Fibroblast of lung (primary cell): ENCODE data around the gene JPH3. TPM values are rescaled to one million over a fixed set of nuclear protein-coding genes. Genes with fewer than 3 reads are reported as not detected.

Experiments
- DNase-seq, 2 donors: peaks; one replicate each; pipeline versions ENCODE4 v3.0.0 to v3.0.0-alpha.2; 2010; ENCODE audit warnings: low read depth in 2 of 2
- H2AFZ ChIP-seq: 2 replicates; pipeline ENCODE4 v1.5.1; 2012; ENCODE audit warnings: low read length, control low read depth, inconsistent platforms
- H3K27ac ChIP-seq: 2 replicates; pipeline ENCODE4 v1.5.1; 2011; ENCODE audit warnings: low read length, control low read depth; ENCODE audit not compliant: insufficient read depth
- H3K27me3 ChIP-seq: 2 replicates; pipeline ENCODE4 v1.5.1; 2011; ENCODE audit warnings: mild to moderate bottlenecking, low read length; ENCODE audit not compliant: control insufficient read depth, insufficient read depth
- H3K36me3 ChIP-seq: 2 replicates; pipeline ENCODE4 v1.5.1; 2011; ENCODE audit warnings: low read length; ENCODE audit not compliant: control insufficient read depth, insufficient read depth
- H3K4me1 ChIP-seq: 2 replicates; pipeline ENCODE4 v1.5.1; 2011; ENCODE audit warnings: low read length; ENCODE audit not compliant: control insufficient read depth, insufficient read depth; ENCODE audit errors: extremely low read depth
- H3K4me2 ChIP-seq: 2 replicates; pipeline ENCODE4 v1.5.1; 2011; ENCODE audit warnings: low read length, control low read depth; ENCODE audit not compliant: insufficient read depth; ENCODE audit errors: extremely low read depth
- H3K4me3 ChIP-seq, 4 experiments: fragments of 200-600 bp in 1 of 4; sonication (generic) in 1 of 4; replicated peaks in 1 of 4; 2 replicates each; pipeline ENCODE4 v1.5.1; 2011 to 2016; ENCODE audit warnings: low read length in 4 of 4, low read depth in 3 of 4, mild to moderate bottlenecking in 3 of 4, control low read depth in 2 of 4, inconsistent platforms in 1 of 4, mixed read lengths in 1 of 4; ENCODE audit not compliant: insufficient read depth in 1 of 4; ENCODE audit errors: control extremely low read depth in 1 of 4
- H3K79me2 ChIP-seq: 2 replicates; pipeline ENCODE4 v1.5.1; 2012; ENCODE audit warnings: mild to moderate bottlenecking, low read length, inconsistent platforms; ENCODE audit not compliant: control insufficient read depth, insufficient read depth
- H3K9ac ChIP-seq: 2 replicates; pipeline ENCODE4 v1.5.1; 2011; ENCODE audit warnings: mild to moderate bottlenecking, low read length, control low read depth; ENCODE audit not compliant: insufficient read depth
- H3K9me3 ChIP-seq: 2 replicates; pipeline ENCODE4 v1.5.1; 2012; ENCODE audit warnings: low read depth, low read length; ENCODE audit not compliant: control insufficient read depth, insufficient read depth
- H4K20me1 ChIP-seq: 2 replicates; pipeline ENCODE4 v1.5.1; 2011; ENCODE audit warnings: low read length; ENCODE audit not compliant: control insufficient read depth, insufficient read depth; ENCODE audit errors: extremely low read depth
- EZH2 ChIP-seq: IDR thresholded peaks from 2 replicates; pipeline ENCODE4 v1.5.1; 2012; ENCODE audit warnings: low read length, control low read depth, mild to moderate bottlenecking; ENCODE audit errors: missing control alignments
- polyA plus RNA-seq, 2 donors: library from polyadenylated mRNA; depleted of rRNA in 1 of 2; stranded (reverse) in 1 of 2; unstranded in 1 of 2; fragments of >200 nt; gene quantifications; 2 replicates each; pipeline ENCODE4 v1.2.1, GENCODE V29; 2011 to 2012; ENCODE audit warnings: missing spikeins in 1 of 2
- total RNA-seq: library from RNA; depleted of rRNA; stranded (reverse); fragments of >200 nt; gene quantifications from 2 replicates; pipeline ENCODE4 v1.2.1, GENCODE V29; 2014
- TF ChIP-seq, protein P1 (sequence below), 2 donors: IDR thresholded peaks in 1 of 2; conservative IDR thresholded peaks in 1 of 2; 1 replicate in 1 of 2; 2 replicates in 1 of 2; pipeline ENCODE4 v1.5.1; 2011 to 2012; ENCODE audit warnings: low read length in 2 of 2, control low read depth in 1 of 2, inconsistent platforms in 1 of 2, low read depth in 1 of 2, mild to moderate bottlenecking in 1 of 2

Gene JPH3
- total and polyA plus RNA-seq, 2 donors (not counting 1 experiment from before 2014, with no cell fraction given): 0.01 TPM; not detected in 1

DNA sequence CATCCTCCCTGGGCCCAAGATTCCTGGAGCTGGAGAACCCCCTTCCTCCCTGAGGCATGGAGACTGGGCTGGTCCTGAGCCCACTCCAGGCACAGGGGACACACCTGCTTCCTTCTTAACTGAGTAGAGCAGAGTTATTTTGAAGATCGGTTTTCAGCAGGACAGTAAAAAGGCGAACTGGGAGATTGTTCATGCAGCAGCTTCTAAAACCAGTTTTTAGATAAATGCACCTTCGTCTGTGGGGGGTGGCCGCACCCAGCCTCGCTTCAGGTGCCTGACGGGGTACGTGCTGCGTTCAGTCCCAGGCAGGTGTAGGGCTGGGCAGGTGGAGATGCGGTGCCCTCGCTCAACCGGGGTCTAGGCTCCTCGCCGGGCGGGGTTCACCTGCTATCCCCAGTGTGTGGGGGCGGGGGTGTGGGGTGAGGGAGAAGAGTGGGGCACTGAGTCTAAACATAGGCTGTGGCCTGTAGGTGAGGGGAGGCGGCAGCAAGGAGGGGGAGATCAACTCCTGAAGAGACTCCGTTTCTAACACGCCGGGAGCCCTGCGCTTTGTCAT is 69.5 kb downstream of the JPH3 start:
- H3K4me2 ChIP-seq: no peak overlapping the region
- no peaks in the 10 kb centered on the region for H3K36me3 ChIP-seq
- H3K79me2 ChIP-seq: no peaks in the 10 kb centered on the region
- no peaks in the 10 kb centered on the region for H3K4me1 ChIP-seq
- H3K9me3 ChIP-seq: no peaks in the 10 kb centered on the region
- H4K20me1 ChIP-seq: no peaks in the 10 kb centered on the region
- no peak overlapping the region for H2AFZ ChIP-seq
- no peaks in the 10 kb centered on the region for H3K27me3 ChIP-seq
- no peak for DNase-seq
- TF ChIP-seq EZH2: no peak
- TF ChIP-seq, protein P1, sequence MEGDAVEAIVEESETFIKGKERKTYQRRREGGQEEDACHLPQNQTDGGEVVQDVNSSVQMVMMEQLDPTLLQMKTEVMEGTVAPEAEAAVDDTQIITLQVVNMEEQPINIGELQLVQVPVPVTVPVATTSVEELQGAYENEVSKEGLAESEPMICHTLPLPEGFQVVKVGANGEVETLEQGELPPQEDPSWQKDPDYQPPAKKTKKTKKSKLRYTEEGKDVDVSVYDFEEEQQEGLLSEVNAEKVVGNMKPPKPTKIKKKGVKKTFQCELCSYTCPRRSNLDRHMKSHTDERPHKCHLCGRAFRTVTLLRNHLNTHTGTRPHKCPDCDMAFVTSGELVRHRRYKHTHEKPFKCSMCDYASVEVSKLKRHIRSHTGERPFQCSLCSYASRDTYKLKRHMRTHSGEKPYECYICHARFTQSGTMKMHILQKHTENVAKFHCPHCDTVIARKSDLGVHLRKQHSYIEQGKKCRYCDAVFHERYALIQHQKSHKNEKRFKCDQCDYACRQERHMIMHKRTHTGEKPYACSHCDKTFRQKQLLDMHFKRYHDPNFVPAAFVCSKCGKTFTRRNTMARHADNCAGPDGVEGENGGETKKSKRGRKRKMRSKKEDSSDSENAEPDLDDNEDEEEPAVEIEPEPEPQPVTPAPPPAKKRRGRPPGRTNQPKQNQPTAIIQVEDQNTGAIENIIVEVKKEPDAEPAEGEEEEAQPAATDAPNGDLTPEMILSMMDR (conservative IDR thresholded peaks at IDR 0.05 in 1 of 2, IDR thresholded peaks at IDR 0.05 in 1 of 2; ENCODE audit: low read depth in 1 of 2, low read length in 2 of 2): no peak
- no peak overlapping the region for H3K4me3 ChIP-seq
- H3K27ac ChIP-seq: no peak overlapping the region
- no peak overlapping the region for H3K9ac ChIP-seq

DNA sequence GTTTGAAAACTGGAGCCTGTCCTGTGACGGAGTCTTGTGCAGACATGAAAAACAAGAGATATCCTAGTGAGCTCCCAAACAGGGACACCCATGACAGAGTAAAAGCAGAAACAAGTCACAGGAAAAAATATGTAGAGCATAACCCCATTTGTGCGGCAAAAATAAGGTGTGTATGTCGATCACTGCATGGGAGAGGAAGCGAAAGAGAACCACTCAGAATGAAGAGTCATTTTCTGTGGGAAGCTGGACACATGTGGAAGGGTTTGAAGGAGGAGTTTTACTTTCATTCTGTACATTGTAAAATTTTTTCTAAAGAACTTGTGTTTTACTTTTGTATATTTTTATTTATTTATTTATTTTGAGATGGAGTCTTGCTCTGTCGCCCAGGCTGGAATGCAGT is 72.1 kb downstream of the JPH3 start:
- Histone ChIP-seq H3K27me3 (no peaks in the 10 kb centered on the region), H2AFZ (no peak overlapping the region), H3K79me2 (no peaks in the 10 kb centered on the region), H3K36me3 (no peaks in the 10 kb centered on the region), H3K9me3 (no peaks in the 10 kb centered on the region), H3K4me1 (no peaks in the 10 kb centered on the region), H3K9ac (no peak overlapping the region), H3K4me2 (no peak overlapping the region), H4K20me1 (no peaks in the 10 kb centered on the region), H3K27ac (no peak overlapping the region), H3K4me3 (no peak overlapping the region)
- DNase-seq: no peak
- no peak for TF ChIP-seq EZH2
- TF ChIP-seq, protein P1 (conservative IDR thresholded peaks at IDR 0.05 in 1 of 2, IDR thresholded peaks at IDR 0.05 in 1 of 2; ENCODE audit: low read depth in 1 of 2, low read length in 2 of 2): no peak

DNA sequence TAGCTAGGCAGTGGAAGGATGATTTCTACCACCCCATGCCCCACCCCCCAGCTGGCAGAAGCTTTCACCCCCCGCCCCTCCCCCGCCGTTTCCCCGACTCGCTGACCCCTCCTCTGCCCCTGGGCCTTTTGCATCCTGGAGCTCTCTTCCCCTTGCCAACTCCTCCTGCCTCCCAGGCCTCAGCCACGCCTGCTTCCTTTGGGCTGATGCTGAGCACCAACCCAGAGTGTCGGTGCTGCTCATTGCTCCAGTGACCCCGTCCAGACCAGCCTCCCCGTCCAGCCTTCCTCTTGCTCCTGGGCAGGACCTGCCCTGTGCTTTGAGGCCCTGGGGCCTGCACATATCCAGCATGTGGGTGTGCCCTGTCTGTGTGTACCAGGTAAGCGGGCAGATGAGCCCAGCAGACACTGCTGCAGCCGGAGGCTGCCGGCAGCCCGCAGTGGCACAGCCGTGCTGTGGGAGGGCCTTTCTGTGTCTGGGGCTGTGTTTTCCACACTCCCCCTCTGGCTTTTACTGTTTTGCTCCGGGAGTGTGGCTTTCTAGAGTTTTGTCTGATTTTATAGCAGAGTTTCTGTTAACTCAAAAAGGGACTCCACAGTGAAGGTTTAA is 72.9 kb downstream of the JPH3 start:
- Histone ChIP-seq H3K9ac (no peak overlapping the region), H4K20me1 (no peaks in the 10 kb centered on the region), H3K27me3 (no peaks in the 10 kb centered on the region), H3K9me3 (no peaks in the 10 kb centered on the region), H2AFZ (no peak overlapping the region), H3K4me2 (no peak overlapping the region), H3K4me1 (no peaks in the 10 kb centered on the region), H3K4me3 (no peak overlapping the region), H3K36me3 (no peaks in the 10 kb centered on the region), H3K27ac (no peak overlapping the region), H3K79me2 (no peaks in the 10 kb centered on the region)
- TF ChIP-seq, protein P1 (conservative IDR thresholded peaks at IDR 0.05 in 1 of 2, IDR thresholded peaks at IDR 0.05 in 1 of 2; ENCODE audit: low read depth in 1 of 2, low read length in 2 of 2): no peak
- TF ChIP-seq EZH2: no peak
- DNase-seq: no peak
